ENCODE measurements around the gene FCGR2B. TPM values are rescaled to one million over a fixed set of nuclear protein-coding genes. Genes with fewer than 3 reads are reported as not detected.

Gene FCGR2B
- total and polyA plus RNA-seq, 2 experiments from 2014 or later = not detected

GRCh38 chr1:161722406-161722805 is 59.5 kb downstream of the FCGR2B start (continued):
- TF ChIP-seq CTCF (conservative IDR thresholded peaks at IDR 0.05; ENCODE audit: low read depth in 2 of 2) (no peak), EZH2phosphoT487 (IDR thresholded peaks at IDR 0.05; ENCODE audit: unreplicated experiment) (no peak), ZNF114 (CRISPR knock-in tag; IDR thresholded peaks at IDR 0.05) (no peak), POLR2AphosphoS5 (IDR thresholded peaks at IDR 0.05; ENCODE audit: low read depth) (no peak), JUNB (IDR thresholded peaks at IDR 0.05; ENCODE audit: unreplicated experiment) (no peak), REST (IDR thresholded peaks at IDR 0.05; ENCODE audit: unreplicated experiment) (no peak), CREB1 (CRISPR knock-in tag; IDR thresholded peaks at IDR 0.05; ENCODE audit: low read depth) (no peak)

DNA sequence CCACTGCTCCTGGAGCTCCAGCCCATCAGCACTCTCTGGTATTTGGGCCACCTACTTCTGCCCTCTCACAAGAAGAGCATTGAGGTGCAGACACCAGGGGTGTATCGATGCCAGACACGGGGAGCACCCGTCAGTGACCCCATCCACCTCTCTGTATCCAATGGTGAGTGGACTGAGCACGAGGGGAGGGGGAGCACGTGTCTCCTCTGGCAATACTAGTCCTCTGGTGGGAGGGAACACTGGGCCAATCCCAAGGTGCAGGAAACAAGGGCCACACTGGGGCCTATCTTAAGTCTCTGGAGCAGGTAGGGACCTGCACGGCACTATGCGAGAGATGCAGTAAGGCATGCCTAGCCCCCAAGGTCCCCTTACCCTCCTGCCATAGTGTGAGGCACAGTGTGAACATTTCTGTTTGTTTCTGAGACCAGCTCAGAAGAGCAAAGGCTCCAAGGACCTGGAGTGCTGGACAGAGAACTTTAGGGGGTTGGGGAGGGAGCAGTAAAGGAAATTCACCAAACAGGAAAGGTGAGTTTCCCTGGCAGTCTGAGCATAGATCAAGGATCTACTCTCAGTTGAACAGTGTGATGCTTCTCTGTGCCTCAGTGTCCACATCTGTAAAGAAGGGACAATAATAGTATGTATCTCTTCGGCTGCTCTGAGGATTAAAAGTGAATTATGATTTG is 60.7 kb downstream of the FCGR2B start:
- Histone ChIP-seq H3K79me2 (replicated peaks; ENCODE audit: insufficient read depth) (no peaks in the 10 kb centered on the region), H3K4me3 (no peak overlapping the region), H3K36me3 (ENCODE audit: insufficient read depth) (no peaks in the 10 kb centered on the region), H3K4me2 (no peak overlapping the region), H3K27me3 (ENCODE audit: insufficient read depth) (peaks cover 49% of the 10 kb centered on the region), H3F3A (replicated peaks; ENCODE audit: low read depth) (no peaks in the 10 kb centered on the region), H2AFZ (no peak overlapping the region), H3K4me1 (ENCODE audit: insufficient read depth) (peaks cover 5% of the 10 kb centered on the region), H3K27ac (ENCODE audit: low read depth) (no peak overlapping the region), H4K20me1 (replicated peaks; ENCODE audit: insufficient read depth) (no peaks in the 10 kb centered on the region), H3K9me2 (ENCODE audit: insufficient read depth) (0 out of 2 replicates have a peak, but pooled peaks cover 2% of the 10 kb centered on the region)
- Mint-ChIP-seq H3K4me3 (no peak overlapping the region), H3K9me3 (no peaks in the 10 kb centered on the region; the same call in 2 of the 3 replicates), H3K36me3 (ENCODE audit: low read depth) (no peaks in the 10 kb centered on the region), H3K27me3 (ENCODE audit: insufficient read depth, low read depth, poor library complexity) (peaks cover 42% of the 10 kb centered on the region), H3K27ac (no peak overlapping the region), H3K4me1 (peaks cover 11% of the 10 kb centered on the region)
- ATAC-seq (no peak), DNase-seq (ENCODE audit: low spot score) (no peak)
- TF ChIP-seq REST (IDR thresholded peaks at IDR 0.05; ENCODE audit: unreplicated experiment) = peak; percentile 46
- TF ChIP-seq, protein P1, sequence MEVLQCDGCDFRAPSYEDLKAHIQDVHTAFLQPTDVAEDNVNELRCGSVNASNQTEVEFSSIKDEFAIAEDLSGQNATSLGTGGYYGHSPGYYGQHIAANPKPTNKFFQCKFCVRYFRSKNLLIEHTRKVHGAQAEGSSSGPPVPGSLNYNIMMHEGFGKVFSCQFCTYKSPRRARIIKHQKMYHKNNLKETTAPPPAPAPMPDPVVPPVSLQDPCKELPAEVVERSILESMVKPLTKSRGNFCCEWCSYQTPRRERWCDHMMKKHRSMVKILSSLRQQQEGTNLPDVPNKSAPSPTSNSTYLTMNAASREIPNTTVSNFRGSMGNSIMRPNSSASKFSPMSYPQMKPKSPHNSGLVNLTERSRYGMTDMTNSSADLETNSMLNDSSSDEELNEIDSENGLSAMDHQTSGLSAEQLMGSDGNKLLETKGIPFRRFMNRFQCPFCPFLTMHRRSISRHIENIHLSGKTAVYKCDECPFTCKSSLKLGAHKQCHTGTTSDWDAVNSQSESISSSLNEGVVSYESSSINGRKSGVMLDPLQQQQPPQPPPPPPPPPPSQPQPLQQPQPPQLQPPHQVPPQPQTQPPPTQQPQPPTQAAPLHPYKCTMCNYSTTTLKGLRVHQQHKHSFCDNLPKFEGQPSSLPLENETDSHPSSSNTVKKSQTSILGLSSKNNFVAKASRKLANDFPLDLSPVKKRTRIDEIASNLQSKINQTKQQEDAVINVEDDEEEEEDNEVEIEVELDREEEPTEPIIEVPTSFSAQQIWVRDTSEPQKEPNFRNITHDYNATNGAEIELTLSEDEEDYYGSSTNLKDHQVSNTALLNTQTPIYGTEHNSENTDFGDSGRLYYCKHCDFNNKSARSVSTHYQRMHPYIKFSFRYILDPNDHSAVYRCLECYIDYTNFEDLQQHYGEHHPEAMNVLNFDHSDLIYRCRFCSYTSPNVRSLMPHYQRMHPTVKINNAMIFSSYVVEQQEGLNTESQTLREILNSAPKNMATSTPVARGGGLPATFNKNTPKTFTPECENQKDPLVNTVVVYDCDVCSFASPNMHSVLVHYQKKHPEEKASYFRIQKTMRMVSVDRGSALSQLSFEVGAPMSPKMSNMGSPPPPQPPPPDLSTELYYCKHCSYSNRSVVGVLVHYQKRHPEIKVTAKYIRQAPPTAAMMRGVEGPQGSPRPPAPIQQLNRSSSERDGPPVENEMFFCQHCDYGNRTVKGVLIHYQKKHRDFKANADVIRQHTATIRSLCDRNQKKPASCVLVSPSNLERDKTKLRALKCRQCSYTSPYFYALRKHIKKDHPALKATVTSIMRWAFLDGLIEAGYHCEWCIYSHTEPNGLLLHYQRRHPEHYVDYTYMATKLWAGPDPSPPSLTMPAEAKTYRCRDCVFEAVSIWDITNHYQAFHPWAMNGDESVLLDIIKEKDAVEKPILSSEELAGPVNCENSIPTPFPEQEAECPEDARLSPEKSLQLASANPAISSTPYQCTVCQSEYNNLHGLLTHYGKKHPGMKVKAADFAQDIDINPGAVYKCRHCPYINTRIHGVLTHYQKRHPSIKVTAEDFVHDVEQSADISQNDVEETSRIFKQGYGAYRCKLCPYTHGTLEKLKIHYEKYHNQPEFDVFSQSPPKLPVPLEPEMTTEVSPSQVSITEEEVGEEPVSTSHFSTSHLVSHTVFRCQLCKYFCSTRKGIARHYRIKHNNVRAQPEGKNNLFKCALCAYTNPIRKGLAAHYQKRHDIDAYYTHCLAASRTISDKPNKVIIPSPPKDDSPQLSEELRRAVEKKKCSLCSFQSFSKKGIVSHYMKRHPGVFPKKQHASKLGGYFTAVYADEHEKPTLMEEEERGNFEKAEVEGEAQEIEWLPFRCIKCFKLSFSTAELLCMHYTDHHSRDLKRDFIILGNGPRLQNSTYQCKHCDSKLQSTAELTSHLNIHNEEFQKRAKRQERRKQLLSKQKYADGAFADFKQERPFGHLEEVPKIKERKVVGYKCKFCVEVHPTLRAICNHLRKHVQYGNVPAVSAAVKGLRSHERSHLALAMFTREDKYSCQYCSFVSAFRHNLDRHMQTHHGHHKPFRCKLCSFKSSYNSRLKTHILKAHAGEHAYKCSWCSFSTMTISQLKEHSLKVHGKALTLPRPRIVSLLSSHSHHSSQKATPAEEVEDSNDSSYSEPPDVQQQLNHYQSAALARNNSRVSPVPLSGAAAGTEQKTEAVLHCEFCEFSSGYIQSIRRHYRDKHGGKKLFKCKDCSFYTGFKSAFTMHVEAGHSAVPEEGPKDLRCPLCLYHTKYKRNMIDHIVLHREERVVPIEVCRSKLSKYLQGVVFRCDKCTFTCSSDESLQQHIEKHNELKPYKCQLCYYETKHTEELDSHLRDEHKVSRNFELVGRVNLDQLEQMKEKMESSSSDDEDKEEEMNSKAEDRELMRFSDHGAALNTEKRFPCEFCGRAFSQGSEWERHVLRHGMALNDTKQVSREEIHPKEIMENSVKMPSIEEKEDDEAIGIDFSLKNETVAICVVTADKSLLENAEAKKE (CRISPR knock-in tag; IDR thresholded peaks at IDR 0.05) = no peak
